ENCODE results near the gene PDE4D.

- no peak for TF ChIP-seq EZH2phosphoT487 (IDR thresholded peaks at IDR 0.05; ENCODE audit: insufficient read depth, low read depth)
- no peak for TF ChIP-seq EZH2 (IDR thresholded peaks at IDR 0.05; ENCODE audit: insufficient read depth, poor library complexity, severe bottlenecking)
These were observed 26.0 kb upstream of the PDE4D start for GRCh38 chr5:59919484-59919883.

Measured in GM23248 (cell line).